Endothelial cell of umbilical vein (primary cell): ENCODE data around the gene TMEM144. TPM values are rescaled to one million over a fixed set of nuclear protein-coding genes. Genes with fewer than 3 reads are reported as not detected.
"Not testable (repeated sequence)": the region's sequence is repeated elsewhere in the genome, so short reads cannot be mapped to it uniquely, and the experiment has no call there.

ENCODE experiments used
- BruUV-seq: library from RNA; stranded (reverse); fragments of 400-500 nt; replicated peaks from 2 replicates; lab custom pipeline; 2021; lab: Mats Ljungman, UMichigan
- CTCF ChIA-PET: fragments of 300-600, 350-600 bp; sonication (Branson Sonifier 250); formaldehyde crosslinking; loops from one replicate; lab custom pipeline; 2021; ENCODE audit warnings: antibody characterized with exemption, inconsistent platforms; lab: Charles Lee
- POLR2A ChIA-PET: fragments of 300-600, 350-600 bp; sonication (Branson Sonifier 250); formaldehyde crosslinking; loops from one replicate; lab custom pipeline; 2021; ENCODE audit warnings: antibody characterized with exemption, inconsistent platforms; lab: Charles Lee
- DNase-seq: peaks from one replicate; pipeline ENCODE4 v3.0.0-alpha.2; 2011; ENCODE audit warnings: low read depth, low spot score
- FAIRE-seq: peaks from 2 replicates; lab custom pipeline; 2011; peaks lifted over from hg19 to GRCh38; lab: Jason Lieb, UNC
- H2AFZ ChIP-seq: 2 replicates; pipeline ENCODE4 v1.6.0; 2012; ENCODE audit warnings: low read depth, low read length, control low read depth, inconsistent platforms
- H3K27ac ChIP-seq: 2 replicates; pipeline ENCODE4 v1.5.1; 2011; ENCODE audit warnings: low read depth, mild to moderate bottlenecking, control low read depth, low read length, moderate library complexity; ENCODE audit not compliant: insufficient read depth
- H3K27me3 ChIP-seq, 2 experiments: 2 replicates each; pipeline versions ENCODE4 v1.6.0 to v1.6.1; 2011; ENCODE audit warnings: low read length in 2 of 2, mixed read lengths in 1 of 2; ENCODE audit not compliant: control insufficient read depth in 2 of 2, insufficient read depth in 2 of 2
- H3K36me3 ChIP-seq, 2 experiments: 2 replicates in 1 of 2; 3 replicates in 1 of 2; pipeline ENCODE4 v1.5.1; 2011; ENCODE audit warnings: low read length in 2 of 2, mild to moderate bottlenecking in 1 of 2, moderate library complexity in 1 of 2; ENCODE audit not compliant: control insufficient read depth in 2 of 2, insufficient read depth in 2 of 2; ENCODE audit errors: extremely low read depth in 1 of 2
- H3K4me1 ChIP-seq: 3 replicates; pipeline ENCODE4 v1.5.1; 2011; ENCODE audit warnings: mild to moderate bottlenecking, low read length; ENCODE audit not compliant: control insufficient read depth, insufficient read depth; ENCODE audit errors: extremely low read depth
- H3K4me2 ChIP-seq: 2 replicates; pipeline ENCODE4 v1.6.1; 2011; ENCODE audit warnings: low read length, control low read depth, mixed read lengths; ENCODE audit not compliant: insufficient read depth
- H3K4me3 ChIP-seq, 3 experiments: fragments of 200-600 bp in 1 of 3; sonication (generic), shearing (Covaris generic) in 1 of 3; replicated peaks in 1 of 3; 2 replicates each; pipeline ENCODE4 v1.5.1; 2011 to 2016; ENCODE audit warnings: control low read depth in 3 of 3, low read length in 3 of 3, mild to moderate bottlenecking in 2 of 3, inconsistent platforms in 1 of 3, low read depth in 1 of 3, moderate library complexity in 1 of 3; ENCODE audit not compliant: insufficient read depth in 1 of 3
- H3K79me2 ChIP-seq: 2 replicates; pipeline ENCODE4 v1.6.0; 2012; ENCODE audit warnings: low read length, inconsistent platforms; ENCODE audit not compliant: control insufficient read depth, insufficient read depth
- H3K9ac ChIP-seq: replicated peaks from 2 replicates; pipeline ENCODE3; 2011; ENCODE audit warnings: low read length, control low read depth; ENCODE audit not compliant: insufficient read depth; ENCODE audit errors: extremely low read depth
- H3K9me1 ChIP-seq: replicated peaks from 3 replicates; pipeline ENCODE4 v1.6.0; 2011; ENCODE audit warnings: mild to moderate bottlenecking, low read length; ENCODE audit not compliant: control insufficient read depth, insufficient read depth; ENCODE audit errors: extremely low read depth
- H3K9me3 ChIP-seq: replicated peaks from 2 replicates; pipeline ENCODE4 v1.5.1; 2012; ENCODE audit warnings: low read length, inconsistent platforms; ENCODE audit not compliant: control insufficient read depth, insufficient read depth
- H4K20me1 ChIP-seq: replicated peaks from 2 replicates; pipeline ENCODE3; 2011; ENCODE audit warnings: mild to moderate bottlenecking, low read length; ENCODE audit not compliant: control insufficient read depth, insufficient read depth; ENCODE audit errors: extremely low read depth
- CTCF ChIP-seq, 2 donors: IDR thresholded peaks; 1 replicate in 1 of 2; 2 replicates in 1 of 2; pipeline ENCODE4 v1.5.1; 2011; ENCODE audit warnings: low read length in 2 of 2, mild to moderate bottlenecking in 2 of 2, moderate library complexity in 2 of 2, control low read depth in 1 of 2, inconsistent platforms in 1 of 2, low read depth in 1 of 2; ENCODE audit not compliant: insufficient read depth in 1 of 2; ENCODE audit errors: extremely low read depth in 1 of 2
- GATA2 ChIP-seq: IDR thresholded peaks from 2 replicates; pipeline ENCODE4 v1.7.0; 2011; ENCODE audit warnings: low read depth, mild to moderate bottlenecking, moderate library complexity, mixed read lengths, low read length; ENCODE audit not compliant: insufficient read length, insufficient read depth
- JUN ChIP-seq: IDR thresholded peaks from 2 replicates; pipeline ENCODE4 v1.6.1; 2011; ENCODE audit warnings: borderline replicate concordance, low read depth; ENCODE audit not compliant: insufficient read length, insufficient read depth
- MAX ChIP-seq: IDR thresholded peaks from 2 replicates; pipeline ENCODE4 v1.6.1; 2011; ENCODE audit not compliant: insufficient read depth, insufficient read length
- MYC ChIP-seq: IDR thresholded peaks from one replicate; pipeline ENCODE4 v1.6.1; 2011; ENCODE audit warnings: mild to moderate bottlenecking, low read depth, low read length
- POLR2A ChIP-seq: IDR thresholded peaks from 2 replicates; pipeline ENCODE4 v1.6.1; 2012; ENCODE audit warnings: low read depth, mild to moderate bottlenecking, control low read depth, low read length
- POLR2AphosphoS5 ChIP-seq: IDR thresholded peaks from 2 replicates; pipeline ENCODE4 v1.6.1; 2012; ENCODE audit warnings: low read depth, mild to moderate bottlenecking, control low read depth, low read length, moderate library complexity; ENCODE audit not compliant: insufficient read depth
- dilution Hi-C: fragments of 300-500 bp; cut with MboI; formaldehyde crosslinking; loops from one replicate; pipeline ENCODE4 v1.15.0; 2019; ENCODE audit warnings: low sequenced_read_pairs; ENCODE audit not compliant: extremely low pct_ligation_motif_present
- intact Hi-C: fragments of 100-400 bp; cut with micrococcal nuclease; formaldehyde crosslinking; loops from one replicate; pipeline ENCODE4 v1.10.0; 2022
- polyA plus RNA-seq, 4 experiments: library from polyadenylated mRNA; depleted of rRNA in 3 of 4; stranded (reverse) in 3 of 4; unstranded in 1 of 4; fragments of >200 nt; gene quantifications; 2 replicates each; pipeline versions ENCODE4 v1.2.1 to v1.2.3, GENCODE V29; 2011 to 2012; ENCODE audit warnings: missing spikeins in 1 of 4
- total RNA-seq: library from RNA; stranded (reverse); gene quantifications from 2 replicates; pipeline ENCODE4 v1.2.3, GENCODE V29; 2021

The TMEM144 gene
- total and polyA plus RNA-seq, 2 donors (not counting 3 experiments of a cell fraction or from before 2014, with no cell fraction given): 10.5 to 23.0 TPM

DNA sequence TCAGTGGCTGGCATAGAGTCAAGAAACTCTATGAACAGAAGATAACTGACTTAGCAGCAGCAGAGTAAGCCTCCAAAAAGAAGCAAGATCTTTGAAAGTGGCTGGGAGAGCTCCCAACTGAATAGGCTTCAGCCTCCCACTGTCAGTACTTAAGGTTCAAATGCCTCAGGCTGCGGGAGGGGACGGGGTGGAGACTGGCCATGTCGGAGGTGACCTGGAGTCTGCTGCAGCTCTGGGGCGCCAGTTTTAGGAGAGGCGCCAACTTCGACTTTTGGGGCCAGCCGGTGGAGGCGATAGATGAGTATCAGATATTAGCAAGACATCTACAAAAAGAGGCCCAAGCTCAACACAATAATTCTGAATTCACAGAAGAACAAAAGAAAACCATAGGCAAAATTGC lies 67.3 kb downstream of the TMEM144 start:
- Histone ChIP-seq H3K9ac (no peak overlapping the region), H3K9me3 (no peaks in the 10 kb centered on the region), H2AFZ (no peak overlapping the region), H3K4me1 (no peaks in the 10 kb centered on the region), H4K20me1 (no peaks in the 10 kb centered on the region), H3K27ac (no peak overlapping the region), H3K4me3 (no peak overlapping the region), H3K79me2 (no peaks in the 10 kb centered on the region), H3K27me3 (no peaks in the 10 kb centered on the region), H3K36me3 (no peaks in the 10 kb centered on the region), H3K9me1 (no peaks in the 10 kb centered on the region), H3K4me2 (no peak overlapping the region)
- intact Hi-C loops (no loop called here), dilution Hi-C loops (no loop called here)
- ChIA-PET CTCF (no interaction called here), POLR2A (no interaction called here)
- no peak for FAIRE-seq
- DNase-seq: no peak
- no peak for TF ChIP-seq MYC
- TF ChIP-seq GATA2: no peak
- TF ChIP-seq POLR2AphosphoS5: no peak
- TF ChIP-seq JUN: no peak
- TF ChIP-seq MAX: no peak
- TF ChIP-seq POLR2A: no peak
- TF ChIP-seq CTCF (IDR thresholded peaks at IDR 0.05; ENCODE audit: extremely low read depth in 1 of 2, insufficient read depth in 1 of 2, low read depth in 1 of 2, low read length in 2 of 2): no peak
- no TSS peak for BruUV-seq

DNA sequence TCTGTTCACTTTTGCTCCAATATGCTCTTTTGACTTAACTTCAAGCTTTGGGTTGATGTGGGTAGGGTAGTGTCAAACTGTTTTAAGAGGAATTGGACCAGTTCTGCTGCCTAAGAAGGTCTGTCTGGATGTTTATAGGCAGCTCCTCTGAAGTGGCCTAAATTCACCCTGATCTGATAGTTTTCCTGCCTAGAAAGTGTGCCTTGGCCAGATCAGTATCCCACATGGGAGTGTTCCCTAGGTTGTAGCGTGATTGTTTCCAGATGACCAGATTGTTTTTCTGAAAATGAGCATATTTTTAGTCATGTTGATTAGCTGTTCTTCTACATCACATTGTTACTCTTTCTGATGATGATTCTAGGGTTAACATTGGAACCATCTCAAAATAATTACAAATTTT lies 68.8 kb downstream of the TMEM144 start:
- H3K79me2 ChIP-seq, H3K4me2 ChIP-seq, H3K9ac ChIP-seq, H3K27ac ChIP-seq, H3K4me3 ChIP-seq, BruUV-seq, POLR2A ChIA-PET, H3K9me1 ChIP-seq, H3K4me1 ChIP-seq, H2AFZ ChIP-seq, intact Hi-C loops, H3K36me3 ChIP-seq, FAIRE-seq, dilution Hi-C loops, H4K20me1 ChIP-seq, H3K27me3 ChIP-seq, H3K9me3 ChIP-seq, DNase-seq, CTCF ChIA-PET: not testable (repeated sequence)
